ENCODE data around the gene LAMA3. TPM values are rescaled to one million over a fixed set of nuclear protein-coding genes. Genes with fewer than 3 reads are reported as not detected.

The LAMA3 gene
- total RNA-seq, 4 donors from 2014 or later: 14.9 to 81.4 (median 69.3) TPM

DNA sequence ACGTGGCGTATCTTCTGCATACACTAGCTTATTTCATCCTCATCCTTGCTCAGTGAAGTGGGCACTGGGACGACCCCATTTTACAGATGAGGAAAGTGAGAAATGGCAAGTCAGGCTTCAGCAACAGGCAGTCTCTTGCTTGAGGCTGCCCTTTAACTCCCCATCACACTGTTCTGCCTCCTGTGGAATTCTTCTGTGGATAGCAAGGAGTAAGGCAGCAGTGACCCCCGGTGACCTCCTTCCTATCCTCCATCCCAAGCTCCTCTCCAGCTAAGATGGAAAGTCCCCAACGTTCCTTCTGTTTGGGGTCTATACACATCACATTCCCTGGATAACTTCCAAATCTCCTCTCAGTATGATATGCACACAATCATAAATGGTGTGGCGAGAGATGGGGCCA lies 37.0 kb upstream of the LAMA3 start:
- Histone ChIP-seq H3K27ac (no peak overlapping the region), H3K4me3 (no peak overlapping the region), H3K4me1 (no peaks in the 10 kb centered on the region), H3K36me3 (no peaks in the 10 kb centered on the region), H3K27me3 (no peaks in the 10 kb centered on the region), H3K9me3 (no peaks in the 10 kb centered on the region)
- no peak for TF ChIP-seq POLR2A (IDR thresholded peaks at IDR 0.05)
- TF ChIP-seq, protein P1, sequence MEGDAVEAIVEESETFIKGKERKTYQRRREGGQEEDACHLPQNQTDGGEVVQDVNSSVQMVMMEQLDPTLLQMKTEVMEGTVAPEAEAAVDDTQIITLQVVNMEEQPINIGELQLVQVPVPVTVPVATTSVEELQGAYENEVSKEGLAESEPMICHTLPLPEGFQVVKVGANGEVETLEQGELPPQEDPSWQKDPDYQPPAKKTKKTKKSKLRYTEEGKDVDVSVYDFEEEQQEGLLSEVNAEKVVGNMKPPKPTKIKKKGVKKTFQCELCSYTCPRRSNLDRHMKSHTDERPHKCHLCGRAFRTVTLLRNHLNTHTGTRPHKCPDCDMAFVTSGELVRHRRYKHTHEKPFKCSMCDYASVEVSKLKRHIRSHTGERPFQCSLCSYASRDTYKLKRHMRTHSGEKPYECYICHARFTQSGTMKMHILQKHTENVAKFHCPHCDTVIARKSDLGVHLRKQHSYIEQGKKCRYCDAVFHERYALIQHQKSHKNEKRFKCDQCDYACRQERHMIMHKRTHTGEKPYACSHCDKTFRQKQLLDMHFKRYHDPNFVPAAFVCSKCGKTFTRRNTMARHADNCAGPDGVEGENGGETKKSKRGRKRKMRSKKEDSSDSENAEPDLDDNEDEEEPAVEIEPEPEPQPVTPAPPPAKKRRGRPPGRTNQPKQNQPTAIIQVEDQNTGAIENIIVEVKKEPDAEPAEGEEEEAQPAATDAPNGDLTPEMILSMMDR (IDR thresholded peaks at IDR 0.05): no peak
- no peak for DNase-seq

- TF ChIP-seq, protein P1 (IDR thresholded peaks at IDR 0.05): no peak
- TF ChIP-seq POLR2A (IDR thresholded peaks at IDR 0.05): no peak
- no peak for DNase-seq
- Histone ChIP-seq H3K27me3 (peaks cover 0 to 4% of the 10 kb centered on the region in 2 donors), H3K9me3 (no peaks in the 10 kb centered on the region), H3K4me3 (no peak overlapping the region), H3K4me1 (peaks cover 0 to 8% (median 1%) of the 10 kb centered on the region in 4 donors), H3K27ac (no peak overlapping the region), H3K36me3 (no peaks in the 10 kb centered on the region)
These were observed 31.0 kb upstream of the LAMA3 start for GRCh38 chr18:23658285-23658684.

DNA sequence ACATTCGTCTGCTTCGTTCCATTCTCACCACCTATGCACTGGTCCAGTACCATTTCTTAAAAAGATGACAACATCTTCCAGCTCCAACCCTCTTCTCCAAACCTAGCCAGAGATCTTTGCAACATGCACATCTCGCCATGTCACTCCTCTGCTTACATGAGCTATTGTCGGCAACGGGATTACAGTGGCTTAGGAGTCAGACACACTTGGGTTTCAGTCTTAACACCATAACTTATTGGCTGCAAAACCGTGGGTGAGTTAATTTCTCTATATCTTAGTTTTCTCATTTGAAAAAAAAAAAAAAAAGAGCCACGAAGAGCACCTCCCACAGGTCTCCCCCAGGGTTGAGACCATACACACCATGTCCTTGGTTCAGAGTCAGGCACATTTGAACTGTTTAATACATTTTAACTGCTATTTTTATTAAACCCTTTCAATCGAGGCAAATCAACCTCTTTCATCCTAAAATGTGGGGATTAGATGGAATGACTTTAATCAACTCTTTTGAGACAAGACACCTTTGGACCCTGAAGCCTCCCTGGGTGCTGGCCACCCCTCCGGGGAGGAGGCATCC lies 27.4 kb upstream of the LAMA3 start:
- no peak overlapping the region for H3K27ac ChIP-seq
- H3K27me3 ChIP-seq: peaks cover 0 to 4% of the 10 kb centered on the region in 2 donors
- DNase-seq: no peak
- peak overlapping the region; percentile 41 to 80 (median 59) for H3K4me3 ChIP-seq
- peaks cover 0 to 12% (median 1%) of the 10 kb centered on the region in 4 donors for H3K4me1 ChIP-seq
- no peaks in the 10 kb centered on the region for H3K9me3 ChIP-seq
- no peaks in the 10 kb centered on the region for H3K36me3 ChIP-seq
- TF ChIP-seq POLR2A (IDR thresholded peaks at IDR 0.05): no peak
- TF ChIP-seq, protein P1 (IDR thresholded peaks at IDR 0.05): no peak

- DNase-seq: peak in 2 of 3 donors; percentile 59 to 63
- Histone ChIP-seq H3K27ac (peak within 1 kb of the TSS in 1 of 4 donors; percentile 38), H3K27me3 (peaks cover 0 to 4% of the 10 kb centered on the region in 2 donors), H3K4me3 (peak within 1 kb of the TSS; percentile 41 to 80 (median 59)), H3K9me3 (no peaks in the 10 kb centered on the region), H3K36me3 (no peaks in the 10 kb centered on the region), H3K4me1 (peaks cover 0 to 12% (median 1%) of the 10 kb centered on the region in 4 donors)
- TF ChIP-seq POLR2A (IDR thresholded peaks at IDR 0.05): no peak
- TF ChIP-seq, protein P1 (IDR thresholded peaks at IDR 0.05): no peak
These were observed 26.7 kb upstream of the LAMA3 start, which contains the start of gene ANKRD29 for GRCh38 chr18:23662309-23663263. TSS of gene ANKRD29 (minus strand) at chr18:23662911. CDS start at chr18:23662730, 181 bp downstream.

DNA sequence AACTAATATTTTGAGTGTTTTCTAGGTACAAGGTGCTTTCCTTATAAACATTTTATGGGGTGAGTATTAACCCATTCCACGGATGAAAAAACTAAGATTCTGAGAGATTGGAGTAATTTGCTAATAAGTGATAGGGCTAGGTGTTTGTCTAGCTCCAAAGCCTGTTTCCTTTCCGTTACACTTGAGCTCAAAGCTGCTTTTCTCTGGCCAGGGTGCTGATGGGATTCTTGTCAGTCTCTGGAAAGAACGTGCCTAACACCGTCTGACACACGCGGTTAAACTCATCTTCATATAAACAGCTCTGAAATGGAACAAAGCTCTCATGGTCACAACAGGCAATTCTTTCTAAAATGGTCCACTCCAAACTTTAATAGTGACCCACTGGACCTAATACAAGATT lies 24.6 kb upstream of the LAMA3 start:
- Histone ChIP-seq H3K27ac (no peak overlapping the region), H3K36me3 (no peaks in the 10 kb centered on the region), H3K4me3 (no peak overlapping the region), H3K27me3 (peaks cover 0 to 4% of the 10 kb centered on the region in 2 donors), H3K4me1 (peaks cover 0 to 12% (median 1%) of the 10 kb centered on the region in 4 donors), H3K9me3 (no peaks in the 10 kb centered on the region)
- TF ChIP-seq, protein P1 (IDR thresholded peaks at IDR 0.05): no peak
- no peak for TF ChIP-seq POLR2A (IDR thresholded peaks at IDR 0.05)
- no peak for DNase-seq

Data from Peyer's patch (tissue), 4 donors.